ENCODE results near the gene CD96.
A peak's percentile ranks its signal among the peaks of the same experiment; 100 is the strongest.
"Not testable (repeated sequence)": the region's sequence is repeated elsewhere in the genome, so short reads cannot be mapped to it uniquely, and the experiment has no call there.

Gene CD96

GRCh38 chr3:111548756-111549155, 6.8 kb downstream of the CD96 start:
- no peak for DNase-seq (ENCODE audit: low read depth)

- DNase-seq (ENCODE audit: low read depth), result not testable (repeated sequence)
Observed at GRCh38 chr3:111561902-111562301, 19.9 kb downstream of the CD96 start.

GRCh38 chr3:111566844-111567243, 24.8 kb downstream of the CD96 start:
- no peak for DNase-seq (ENCODE audit: low read depth)

DNA sequence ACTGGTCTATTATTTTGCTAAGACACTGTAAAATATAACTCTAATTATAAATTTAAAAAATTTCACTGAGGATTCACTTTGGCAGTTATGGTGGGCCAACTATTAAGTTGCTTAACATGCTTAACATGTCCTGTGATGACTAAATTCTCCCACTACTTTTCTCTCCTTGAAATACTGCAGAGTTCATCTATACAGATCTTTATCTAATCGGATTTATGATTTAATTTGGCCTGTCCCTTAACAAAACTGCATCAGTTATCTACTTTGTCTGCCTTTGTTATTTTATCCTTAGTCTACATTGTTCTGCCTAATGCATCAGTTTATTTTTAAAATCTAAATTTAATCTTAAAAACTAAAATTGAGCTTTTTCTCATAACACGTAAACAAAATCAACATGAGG, 26.4 kb downstream of the CD96 start:
- DNase-seq (ENCODE audit: low read depth), result no peak

DNA sequence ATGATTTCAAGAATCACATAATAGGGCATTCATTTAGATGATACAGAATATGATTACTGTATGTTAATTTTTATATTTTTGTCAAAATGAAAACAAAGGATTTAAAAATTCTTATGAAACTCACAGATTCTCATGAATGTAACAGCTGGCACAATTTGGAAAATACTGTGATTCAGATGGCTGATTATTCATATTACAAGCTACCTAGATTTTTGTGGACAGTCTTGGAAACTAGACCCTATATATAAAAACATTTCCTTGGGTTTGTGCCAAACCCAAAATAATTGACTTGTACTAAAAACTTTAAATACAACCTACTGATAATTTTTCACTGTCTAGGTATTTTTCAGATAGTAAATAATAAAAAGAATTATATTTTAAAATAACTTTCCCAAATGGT, 26.9 kb downstream of the CD96 start:
- DNase-seq (ENCODE audit: low read depth), result no peak

DNA sequence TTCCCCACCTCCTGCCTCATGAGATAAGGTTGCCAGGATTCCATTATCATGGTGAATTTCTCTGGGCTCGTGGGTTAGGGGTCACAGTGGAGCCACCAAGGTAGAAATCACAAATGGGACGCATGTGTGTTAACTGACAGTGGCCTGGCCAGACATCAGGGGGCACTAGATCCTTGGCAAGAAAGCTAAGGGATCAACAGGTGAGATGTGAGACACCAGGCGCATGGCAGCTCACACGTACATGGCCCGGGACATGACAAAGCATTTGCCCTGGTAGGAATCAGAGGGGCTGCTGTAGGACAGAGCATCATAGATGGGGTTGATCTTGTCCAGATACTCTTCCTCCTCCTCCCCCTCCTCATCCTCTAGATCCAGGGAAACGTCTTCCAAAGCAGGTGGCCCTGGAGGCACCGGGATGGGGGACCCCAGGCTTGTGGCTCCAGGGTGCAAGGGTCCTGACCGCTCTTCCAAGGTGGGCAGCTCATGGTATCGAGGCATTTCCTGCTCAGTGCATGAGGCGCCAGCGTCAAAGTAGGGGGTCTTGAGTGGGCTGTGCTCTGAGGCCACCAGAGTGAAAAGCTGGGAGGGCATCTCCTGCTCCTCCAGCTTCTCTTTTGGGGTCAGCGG, 28.5 kb downstream of the CD96 start:
- no peak for DNase-seq (ENCODE audit: low read depth)

GRCh38 chr3:111571282-111571681, 29.3 kb downstream of the CD96 start:
- DNase-seq (ENCODE audit: low read depth), result no peak

GRCh38 chr3:111571907-111572460, 30.0 kb downstream of the CD96 start:
- DNase-seq (ENCODE audit: low read depth), result no peak

DNA sequence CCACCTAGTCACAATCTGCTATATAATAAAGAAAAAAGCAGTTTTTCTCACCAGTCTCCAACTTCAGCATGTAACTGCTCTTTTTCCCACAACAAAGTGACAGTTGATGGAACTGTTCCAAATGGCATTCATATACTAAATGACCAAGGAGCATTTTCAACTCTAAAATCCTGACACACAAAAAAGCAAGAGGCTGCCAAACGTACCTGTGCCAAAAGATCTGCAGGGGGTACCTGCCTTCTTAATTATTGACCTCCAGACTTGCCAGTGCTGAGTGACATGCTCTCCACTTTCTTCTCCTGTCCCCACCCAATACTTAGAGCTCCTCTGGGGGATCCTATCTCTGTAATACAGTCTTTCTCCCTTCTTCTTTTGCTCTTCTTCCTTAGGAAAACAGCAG, 35.1 kb downstream of the CD96 start:
- no peak for DNase-seq (ENCODE audit: low read depth)

DNA sequence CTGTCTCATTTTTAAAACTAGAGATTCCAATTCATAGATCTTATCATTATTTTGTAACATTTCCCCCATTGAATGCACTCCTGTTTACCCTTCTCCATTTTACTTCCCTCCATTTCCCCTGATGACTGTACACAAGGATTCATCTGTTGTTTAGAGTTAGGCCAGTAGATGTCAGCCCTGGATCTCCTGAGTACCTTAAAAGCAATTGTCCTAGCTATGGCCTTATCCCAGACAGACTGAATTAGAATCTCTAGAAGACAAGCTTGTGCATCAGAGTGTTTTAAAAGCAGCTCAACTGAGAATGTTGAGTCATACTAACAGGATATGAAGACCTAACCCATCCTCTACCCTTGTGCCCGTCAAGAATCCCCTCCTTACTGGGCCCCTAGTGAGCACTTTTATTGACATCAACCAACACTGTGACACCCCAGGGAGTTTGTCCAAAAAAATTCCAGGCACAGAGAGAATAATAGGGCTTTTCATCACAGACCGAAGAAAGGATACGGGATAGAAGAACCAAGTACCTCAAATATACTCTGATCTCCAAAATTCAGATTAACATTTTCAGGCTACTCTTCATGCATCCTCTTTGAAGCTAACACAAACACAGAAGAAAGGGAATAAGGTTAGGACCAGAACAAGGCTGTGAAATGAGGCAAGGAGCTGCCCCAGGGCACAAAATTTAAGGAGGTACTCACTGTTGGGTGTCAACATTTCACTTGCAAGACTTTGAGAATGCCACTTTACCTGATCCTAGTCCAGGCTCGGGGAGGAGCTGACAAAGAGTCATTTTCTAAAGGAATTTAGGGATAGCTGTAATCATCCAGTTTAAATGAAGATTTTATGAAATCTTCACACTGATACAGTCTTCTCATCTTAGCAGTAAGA, 36.0 kb downstream of the CD96 start:
- peak; percentile 88 for DNase-seq (ENCODE audit: low read depth)

DNA sequence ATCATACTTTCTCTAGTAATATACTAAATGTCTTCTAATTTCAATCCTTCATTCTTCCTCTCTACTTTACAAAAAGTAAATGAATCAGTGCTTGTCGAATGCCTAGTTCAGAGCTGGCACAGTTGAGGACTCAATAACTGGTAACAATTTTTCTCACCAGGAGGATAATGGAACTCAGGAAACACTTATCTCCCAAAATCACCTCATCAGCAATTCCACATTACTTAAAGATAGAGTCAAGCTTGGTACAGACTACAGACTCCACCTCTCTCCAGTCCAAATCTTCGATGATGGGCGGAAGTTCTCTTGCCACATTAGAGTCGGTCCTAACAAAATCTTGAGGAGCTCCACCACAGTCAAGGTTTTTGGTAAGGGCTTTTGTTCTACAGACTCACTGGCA, 36.9 kb downstream of the CD96 start:
- no peak for DNase-seq (ENCODE audit: low read depth)

DNA sequence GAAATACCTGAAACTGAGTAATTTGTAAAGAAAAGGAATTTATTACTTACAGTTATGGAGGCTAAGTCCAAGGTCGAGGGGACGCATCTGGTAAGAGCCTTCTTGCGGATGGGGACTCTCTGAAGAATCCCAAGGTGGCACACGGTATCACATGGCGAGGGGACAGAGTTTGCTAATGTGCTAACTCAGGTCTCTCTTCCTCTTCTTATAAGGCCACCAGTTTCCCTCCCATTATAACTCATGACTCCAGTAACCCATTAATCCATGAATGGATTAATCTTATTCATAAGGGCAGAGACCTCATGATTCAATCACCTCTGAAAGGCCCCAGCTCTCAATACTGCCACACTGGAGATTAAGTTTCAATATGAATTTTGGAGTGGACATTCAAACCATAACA, 37.5 kb downstream of the CD96 start:
- no peak for DNase-seq (ENCODE audit: low read depth)

DNA sequence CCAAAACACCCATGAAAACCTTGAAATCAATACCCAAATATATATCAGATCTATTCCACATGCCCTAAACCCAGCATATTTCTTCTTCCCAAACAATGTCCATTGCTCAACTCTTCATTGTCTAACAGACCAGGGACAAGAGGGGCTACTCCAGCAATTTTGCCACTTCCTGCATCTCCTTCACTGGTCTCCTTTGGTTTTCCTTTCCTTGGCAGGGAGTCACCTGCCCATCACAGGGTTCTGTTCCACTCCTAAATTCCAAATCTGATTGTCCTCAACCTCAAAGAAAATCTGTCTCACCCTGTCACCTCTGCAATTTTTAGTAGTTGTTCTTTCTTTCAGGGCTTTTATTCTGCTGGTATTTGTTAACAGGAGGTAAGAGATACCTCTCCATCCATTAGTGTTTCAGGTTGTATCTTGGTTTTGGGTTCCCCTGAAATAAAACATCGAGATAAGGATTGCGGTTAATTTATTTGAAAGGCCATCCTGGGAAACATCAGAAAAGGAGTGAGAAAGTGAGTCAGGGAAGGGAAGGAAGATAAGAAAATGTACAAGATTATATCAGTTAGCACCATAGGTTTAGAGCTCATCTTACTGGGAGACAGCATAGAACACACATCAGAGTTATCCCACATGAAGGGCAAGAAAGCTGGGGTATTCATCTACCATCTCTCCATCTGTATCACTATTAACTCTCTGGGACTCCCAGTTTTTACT, 39.6 kb downstream of the CD96 start:
- DNase-seq (ENCODE audit: low read depth), result no peak

DNA sequence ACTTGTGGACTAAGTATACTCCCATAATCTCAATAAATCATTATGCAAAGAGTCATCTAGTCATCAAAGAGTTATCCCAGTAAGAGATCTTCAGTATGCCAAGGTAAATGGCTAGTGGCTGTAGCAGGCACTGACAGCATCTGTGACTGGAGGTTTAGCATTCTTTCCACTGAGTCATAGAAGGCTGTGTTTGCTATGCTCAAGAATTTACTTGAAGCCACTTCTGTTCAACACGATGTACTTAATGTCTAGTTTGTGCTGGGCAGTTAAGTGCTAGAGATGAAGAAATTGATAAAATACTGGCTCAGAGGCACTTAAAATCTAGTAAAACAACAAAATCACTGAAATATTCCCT, 40.1 kb downstream of the CD96 start:
- peak; percentile 98 for DNase-seq (ENCODE audit: low read depth)

DNA sequence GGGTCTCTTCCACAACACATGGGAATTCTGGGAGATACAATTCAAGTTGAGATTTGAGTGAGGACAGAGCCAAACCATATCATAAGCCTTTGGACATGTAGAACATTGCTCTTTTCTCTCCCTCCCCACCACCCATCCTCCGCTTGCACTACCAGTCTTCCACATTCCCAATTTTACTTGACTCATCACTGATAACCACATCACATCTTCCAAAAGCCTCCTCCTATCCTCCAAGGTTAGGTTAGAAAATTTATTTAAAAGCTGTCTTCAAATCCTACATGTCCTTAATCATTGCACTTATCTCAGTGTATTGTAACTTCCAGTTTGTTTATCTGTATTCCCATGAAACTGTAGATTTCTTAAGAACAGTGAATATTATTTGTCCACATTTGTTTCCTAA, 42.7 kb downstream of the CD96 start:
- DNase-seq (ENCODE audit: low read depth), result peak; percentile 20

DNA sequence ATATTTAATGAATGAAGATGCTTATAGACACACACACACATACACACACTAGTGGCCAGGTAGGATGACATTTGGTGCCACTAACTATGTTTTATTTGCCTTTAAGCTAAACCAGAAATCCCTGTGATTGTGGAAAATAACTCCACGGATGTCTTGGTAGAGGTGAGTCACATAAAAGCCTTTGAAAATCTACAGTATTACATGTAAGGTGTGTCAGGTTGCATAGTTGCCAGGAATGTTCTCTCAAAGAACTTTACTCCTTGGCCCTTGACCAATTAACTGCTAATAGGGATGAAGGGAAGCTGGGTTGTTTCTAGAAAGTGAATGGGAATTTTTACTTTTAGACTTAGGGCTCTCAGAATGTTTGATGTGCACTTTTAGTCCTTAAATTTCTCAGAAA, 43.2 kb downstream of the CD96 start:
- DNase-seq (ENCODE audit: low read depth), result no peak

GRCh38 chr3:111588527-111588926, 46.5 kb downstream of the CD96 start:
- DNase-seq (ENCODE audit: low read depth), result peak; percentile 42

DNA sequence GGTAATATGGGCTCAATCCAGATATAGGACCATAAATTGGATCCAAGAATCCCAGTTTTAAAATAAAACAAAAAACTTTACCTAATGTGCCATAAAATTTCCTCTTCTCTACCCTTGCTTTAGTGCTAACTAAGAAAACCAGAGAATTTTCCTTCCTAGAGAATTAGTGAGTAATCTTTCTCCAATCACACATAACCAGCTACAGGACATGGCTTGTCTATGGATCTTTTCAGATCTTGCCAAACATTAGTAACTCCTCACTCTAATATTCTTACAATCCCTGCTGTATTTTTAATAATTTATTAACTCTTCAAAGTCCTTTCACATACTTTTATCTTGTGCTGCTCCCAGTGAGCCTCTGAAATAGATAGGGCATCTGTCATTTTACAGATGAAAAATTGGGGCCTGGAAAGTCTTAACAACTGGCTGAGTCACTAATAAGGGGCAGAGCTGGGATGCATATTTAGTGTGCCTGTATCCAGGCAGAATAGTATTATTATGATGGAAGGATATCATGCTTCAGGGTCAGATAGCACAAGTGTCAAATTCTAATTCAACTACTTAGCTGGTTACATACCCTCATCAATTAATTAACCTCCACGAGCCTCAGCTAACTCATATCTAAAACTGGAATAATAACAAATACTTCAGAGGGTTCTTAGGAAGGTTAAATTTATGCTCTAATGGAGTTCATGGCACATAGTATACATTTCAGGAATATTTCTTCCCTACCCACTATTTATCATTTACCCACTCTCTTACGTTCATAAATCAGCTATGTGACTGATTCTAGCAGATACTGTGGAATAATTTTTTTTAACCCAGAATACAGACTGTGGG, 47.5 kb downstream of the CD96 start:
- peak; percentile 45 for DNase-seq (ENCODE audit: low read depth)

DNA sequence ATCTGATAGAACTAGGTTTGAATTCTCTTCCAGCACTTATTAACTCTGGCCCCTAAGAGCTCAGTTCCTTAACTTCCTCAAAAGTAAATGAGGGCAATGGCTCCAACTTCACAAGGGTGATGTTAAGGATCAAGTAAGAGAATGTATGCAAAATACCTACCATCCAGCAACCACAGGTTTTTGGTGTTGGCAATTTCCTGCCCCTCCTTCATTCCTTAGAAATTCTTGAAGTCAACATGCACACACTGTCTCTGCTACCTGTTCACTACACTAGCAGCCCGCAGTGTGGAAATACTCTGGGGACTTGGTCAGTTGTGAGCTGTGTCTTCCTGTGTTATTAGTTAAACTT, 48.1 kb downstream of the CD96 start:
- DNase-seq (ENCODE audit: low read depth), result no peak

DNA sequence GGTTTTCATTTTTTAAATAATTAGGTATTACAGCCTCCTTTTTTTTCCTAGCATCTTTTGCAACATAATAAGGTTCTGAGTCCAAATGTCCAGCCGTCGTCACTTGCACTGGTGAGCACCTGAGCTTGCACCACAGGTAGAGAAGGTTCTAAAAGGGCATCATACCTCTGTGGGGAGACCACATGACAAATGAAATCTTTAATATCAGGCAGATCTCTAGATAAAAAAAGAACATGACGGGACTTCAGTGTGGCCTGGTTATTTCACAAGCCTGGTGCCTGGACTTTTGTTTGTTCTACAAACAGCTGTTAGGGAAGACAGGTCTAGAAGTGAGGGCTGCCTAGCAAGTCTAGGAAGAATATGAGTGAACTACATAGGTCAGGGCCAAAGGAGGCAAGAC, 49.6 kb downstream of the CD96 start:
- DNase-seq (ENCODE audit: low read depth), result no peak

GRCh38 chr3:111592143-111592542, 50.1 kb downstream of the CD96 start:
- DNase-seq (ENCODE audit: low read depth), result peak; percentile 50

- DNase-seq (ENCODE audit: low read depth), result no peak
Observed at GRCh38 chr3:111592936-111593335, 50.9 kb downstream of the CD96 start.
